Heart right ventricle (tissue), 16 donors: ENCODE data around the gene YES1. TPM values are rescaled to one million over a fixed set of nuclear protein-coding genes. Genes with fewer than 3 reads are reported as not detected.

Source experiments
- ATAC-seq, 8 donors: fragments of 200-7000 bp; cut with Tn5 transposase; one replicate each; pipeline ENCODE4 v1.9.1; 2020; ENCODE audit warnings: mild to moderate bottlenecking in 8 of 8, moderate library complexity in 8 of 8, moderate number of reproducible peaks in 1 of 8
- DNase-seq, 2 donors: peaks; one replicate each; pipeline ENCODE4 v3.0.0-alpha.2; 2020
- H3K27ac ChIP-seq, 10 donors: fragments of 200-600 bp; sonication (generic) in 2 of 10; one replicate each; pipeline versions ENCODE4 v1.5.0 to v1.8.0; 2020 to 2022; ENCODE audit warnings: mild to moderate bottlenecking in 3 of 10
- H3K27me3 ChIP-seq, 7 donors: fragments of 200-600 bp; one replicate each; pipeline ENCODE4 v1.8.0; 2021 to 2022; ENCODE audit warnings: mild to moderate bottlenecking in 2 of 7
- H3K36me3 ChIP-seq, 9 donors: fragments of 200-600 bp; sonication (generic) in 1 of 9; one replicate each; pipeline versions ENCODE4 v1.5.0 to v1.8.0; 2020 to 2022; ENCODE audit warnings: mild to moderate bottlenecking in 2 of 9
- H3K4me1 ChIP-seq, 9 donors: fragments of 200-600 bp; sonication (generic) in 1 of 9; one replicate each; pipeline versions ENCODE4 v1.5.0 to v1.8.0; 2020 to 2022; ENCODE audit warnings: mild to moderate bottlenecking in 4 of 9
- H3K4me3 ChIP-seq, 10 donors: fragments of 200-600 bp; sonication (generic) in 2 of 10; one replicate each; pipeline versions ENCODE4 v1.5.0 to v1.8.0; 2020 to 2022; ENCODE audit warnings: mild to moderate bottlenecking in 7 of 10, moderate library complexity in 2 of 10
- H3K9me3 ChIP-seq, 11 donors: fragments of 200-600 bp in 10 of 11; sonication (generic) in 2 of 11; one replicate each; pipeline versions ENCODE4 v1.5.0 to v1.8.0; 2013 to 2022; ENCODE audit warnings: mild to moderate bottlenecking in 2 of 11, control low read depth in 1 of 11, moderate library complexity in 1 of 11
- CTCF ChIP-seq, 9 donors: fragments of 200-600 bp; sonication (generic) in 2 of 9; IDR thresholded peaks; one replicate each; pipeline versions ENCODE4 v1.5.0 to v1.8.0; 2021 to 2022; ENCODE audit warnings: antibody characterized with exemption in 9 of 9, mild to moderate bottlenecking in 5 of 9, moderate library complexity in 1 of 9
- WGBS, 2 donors: extraction: QIAGEN DNeasy Blood & Tissue Kit; methylation state at CpG; one replicate each; pipeline ENCODE4 v1.1.7; 2013; ENCODE audit warnings: inconsistent platforms in 1 of 2; 5-methylcytosine and 5-hydroxymethylcytosine counted together
- intact Hi-C, 10 donors: fragments of 100-400 bp; cut with DNase I; formaldehyde crosslinking; loops; one replicate each; pipeline versions ENCODE4 v1.11.1 to v1.14.2; 2022
- polyA plus RNA-seq, 2 donors: library from polyadenylated mRNA; stranded (reverse); fragments of 200-250 nt; gene quantifications; one replicate each; pipeline ENCODE4 v1.2.3, GENCODE V29; 2013
- total RNA-seq, 10 donors: library from RNA; stranded (reverse); fragmentation: NEBNext Ultra II Directional in 3 of 10; extraction: Animal tissue kit (Norgen Biotek cat#: 25700) in 3 of 10; gene quantifications; one replicate each; pipeline versions ENCODE4 v1.2.1 to v1.2.4, GENCODE V29; 2021 to 2023
- donor health status: Arrhythmogenic right ventricular cardiomyopathy.
- donor health status: ischemic (EF 13 %, LVEDD 7.1; RV severe dilation, severe dysfunction).
- donor health status: healthy with polysubstance abuse.
- donor health status: DM: no; HTN: yes; CAD: no.
- donor health status: DM: no; HTN: no; CAD: no.
- donor health status: ischemic (EF 25% LVEDD 6.9; RV normal size, moderate dysfunction).
- donor health status: ischemic (EF 25% LVEDD 5.7; RV mildly dilated, moderate dysfunction).
- donor health status: healthy.
- donor health status: DM: yes; HTN: yes; CAD: no.
- donor health status: Ischemic cardiomyopathy.
- donor health status: ischemic (EF 35%, LVEDD 5.7; RV mildly dilated, moderate dysfunction).
- donor health status: nonischemic (EF 11% LVEDD 7.7; RV severe dilation, severe dysfunction).
- donor health status: DM: yes; HTN: yes; CAD: no.
- donor health status: PGD.
- donor health status: ischemic (EF 29% LVEDD 5.4; RV normal size, mild dysfunction).
- donor health status: nonischemic (EF 23%, LVEDD 6.1; RV moderate dilation, normal function).

Gene YES1
- total and polyA plus RNA-seq, 12 donors = 10.3 to 31.5 (median 21.7) TPM

- peaks cover 0 to 4% (median 0%) of the 10 kb centered on the region in 9 donors for H3K36me3 ChIP-seq
- DNase-seq (no peak), ATAC-seq (no peak)
- WGBS, 2 donors = 96 to 97% methylated on average over 14 of the region's 14 CpGs
- no peak overlapping the region for H3K27ac ChIP-seq
- H3K9me3 ChIP-seq = peaks cover 0 to 6% (median 0%) of the 10 kb centered on the region in 11 donors
- no peak overlapping the region for H3K4me3 ChIP-seq
- H3K27me3 ChIP-seq = no peaks in the 10 kb centered on the region
- no peak for TF ChIP-seq CTCF (IDR thresholded peaks at IDR 0.05)
- H3K4me1 ChIP-seq = peaks cover 2 to 30% (median 21%) of the 10 kb centered on the region in 9 donors
- intact Hi-C loops = loop anchor here in 1 of 10 donors (5.0 kb wide), 1 partner anchor 33 kb away; no protein-coding TSS in a partner anchor
Measured at GRCh38 chr18:773980-774624, 37.9 kb downstream of the YES1 start.

GRCh38 chr18:770583-770961 lies 41.5 kb downstream of the YES1 start:
- no peak for TF ChIP-seq CTCF (IDR thresholded peaks at IDR 0.05)
- intact Hi-C loops = loop anchor here in 1 of 10 donors (5.0 kb wide), 1 partner anchor 37 kb away; no protein-coding TSS in a partner anchor

GRCh38 chr18:767961-768360 lies 44.1 kb downstream of the YES1 start:
- 97% methylated on average over 1 of the region's 1 CpG for WGBS, 2 donors
- intact Hi-C loops = loop anchor here in 2 of 10 donors (5.0 kb wide), 2 partner anchors 44 to 1904 kb away; partner anchors contain the start of gene YES1 (in 1 of the 2)
- peaks cover 0 to 6% (median 0%) of the 10 kb centered on the region in 11 donors for H3K9me3 ChIP-seq
- ATAC-seq (no peak), DNase-seq (no peak)
- TF ChIP-seq CTCF (IDR thresholded peaks at IDR 0.05) = no peak
- no peaks in the 10 kb centered on the region for H3K27me3 ChIP-seq
- H3K36me3 ChIP-seq = no peaks in the 10 kb centered on the region
- no peak overlapping the region for H3K4me3 ChIP-seq
- H3K27ac ChIP-seq = no peak overlapping the region
- H3K4me1 ChIP-seq = peaks cover 0 to 31% (median 7%) of the 10 kb centered on the region in 9 donors

More at GRCh38 chr18:770583-770961, 41.5 kb downstream of the YES1 start:
- Histone ChIP-seq H3K36me3 (no peaks in the 10 kb centered on the region), H3K9me3 (peaks cover 0 to 6% (median 0%) of the 10 kb centered on the region in 11 donors), H3K4me1 (peaks cover 0 to 26% (median 7%) of the 10 kb centered on the region in 9 donors), H3K4me3 (no peak overlapping the region), H3K27ac (no peak overlapping the region), H3K27me3 (no peaks in the 10 kb centered on the region)
- ATAC-seq (no peak), DNase-seq (no peak)

- intact Hi-C loops = loop anchor here in 2 of 10 donors (5.0 kb wide), 2 partner anchors 45 to 1905 kb away; partner anchors contain the start of gene YES1 (in 1 of the 2)
- H3K36me3 ChIP-seq = no peaks in the 10 kb centered on the region
- 90 to 91% methylated on average over 12 of the region's 12 CpGs for WGBS, 2 donors
- no peak overlapping the region for H3K4me3 ChIP-seq
- no peaks in the 10 kb centered on the region for H3K27me3 ChIP-seq
- H3K27ac ChIP-seq = no peak overlapping the region
- H3K4me1 ChIP-seq = peaks cover 0 to 36% (median 7%) of the 10 kb centered on the region in 9 donors
- ATAC-seq (no peak), DNase-seq (no peak)
- no peak for TF ChIP-seq CTCF (IDR thresholded peaks at IDR 0.05)
- H3K9me3 ChIP-seq = peaks cover 0 to 6% (median 0%) of the 10 kb centered on the region in 11 donors
Measured at GRCh38 chr18:767084-767882, 44.8 kb downstream of the YES1 start.
